K562 (cell line): ENCODE measurements around the gene KIF26A. TPM values are rescaled to one million over a fixed set of nuclear protein-coding genes. Genes with fewer than 3 reads are reported as not detected.

Source experiments
- ATAC-seq: fragments of 200-7000 bp; cut with Tn5 transposase; 3 replicates; pipeline ENCODE4 v1.9.1; 2020; ENCODE audit warnings: moderate library complexity
- BruUV-seq: library from RNA; stranded (reverse); fragments of 400-500 nt; replicated peaks from 2 replicates; lab custom pipeline; 2021; lab: Mats Ljungman, UMichigan
- CTCF ChIA-PET: fragments of 300-600 bp; formaldehyde crosslinking; extraction: SDS; loops from one replicate; lab custom pipeline; 2021; ENCODE audit warnings: low intra/inter-chr PET ratio; lab: Yijun Ruan, JAX
- POLR2A ChIA-PET: fragments of 300-600, 350-650 bp; sonication (Branson Sonifier 250); formaldehyde crosslinking; extraction: SDS; loops from one replicate; lab custom pipeline; 2021; ENCODE audit warnings: antibody characterized with exemption, inconsistent platforms; lab: Yijun Ruan, JAX
- DNase-seq, 4 experiments: peaks; one replicate each; pipeline versions ENCODE4 v3.0.0 to v3.0.0-alpha.2; 2011 to 2018; ENCODE audit warnings: low spot score in 3 of 4, mixed read lengths in 3 of 4; ENCODE audit errors: extremely low read depth in 1 of 4
- FAIRE-seq: peaks from 2 replicates; lab custom pipeline; 2011; peaks lifted over from hg19 to GRCh38; lab: Jason Lieb, UNC
- H2AFZ ChIP-seq: 2 replicates; pipeline ENCODE4 v1.6.0; 2011; ENCODE audit warnings: low read depth, low read length, control low read depth, inconsistent platforms
- H3K27ac ChIP-seq: fragments of 200-600 bp; 3 replicates; pipeline ENCODE4 v1.8.0; 2011; ENCODE audit warnings: low read depth, mild to moderate bottlenecking, control low read depth, inconsistent platforms, low read length, moderate library complexity, mixed read lengths; ENCODE audit errors: extremely low read depth
- H3K27me3 ChIP-seq, 2 experiments: fragments of 300-600 bp in 1 of 2; 2 replicates in 1 of 2; 3 replicates in 1 of 2; pipeline versions ENCODE4 v1.6.0 to v1.8.0; 2011; ENCODE audit warnings: inconsistent platforms in 2 of 2, low read length in 2 of 2, mild to moderate bottlenecking in 1 of 2, mixed read lengths in 1 of 2, moderate library complexity in 1 of 2; ENCODE audit not compliant: control insufficient read depth in 2 of 2, insufficient read depth in 2 of 2
- H3K36me3 ChIP-seq: fragments of 300-600 bp; 3 replicates; pipeline ENCODE4 v1.8.0; 2011; ENCODE audit warnings: mild to moderate bottlenecking, low read length, inconsistent platforms; ENCODE audit not compliant: control insufficient read depth, insufficient read depth
- H3K4me1 ChIP-seq, 2 experiments: fragments of 200-600 bp in 1 of 2; replicated peaks in 1 of 2; 2 replicates in 1 of 2; 3 replicates in 1 of 2; pipeline versions ENCODE4 v1.5.1 to v1.8.0; 2011; ENCODE audit warnings: inconsistent platforms in 2 of 2, low read length in 2 of 2, mild to moderate bottlenecking in 1 of 2, mixed read lengths in 1 of 2, moderate library complexity in 1 of 2; ENCODE audit not compliant: control insufficient read depth in 2 of 2, insufficient read depth in 2 of 2
- H3K4me2 ChIP-seq: 2 replicates; pipeline ENCODE4 v1.6.1; 2011; ENCODE audit warnings: low read length, control low read depth, inconsistent platforms, mixed read lengths; ENCODE audit not compliant: insufficient read depth
- H3K4me3 ChIP-seq: fragments of 200-600 bp; sonication (generic), shearing (Covaris generic); 2 replicates; pipeline ENCODE4 v1.5.1; 2016; ENCODE audit warnings: control low read depth, inconsistent platforms
- H3K79me2 ChIP-seq: fragments of 200-600 bp; 3 replicates; pipeline ENCODE4 v1.8.0; 2011; ENCODE audit warnings: low read length, inconsistent platforms; ENCODE audit not compliant: control insufficient read depth, insufficient read depth
- H3K9ac ChIP-seq, 2 experiments: 2 replicates each; pipeline versions ENCODE4 v1.6.0 to v1.6.1; 2011; ENCODE audit warnings: low read depth in 2 of 2, low read length in 2 of 2, control low read depth in 1 of 2, inconsistent platforms in 1 of 2, mild to moderate bottlenecking in 1 of 2, mixed read lengths in 1 of 2; ENCODE audit not compliant: insufficient read depth in 1 of 2
- H3K9me1 ChIP-seq: one replicate; pipeline ENCODE4 v1.6.0; 2011; ENCODE audit warnings: inconsistent platforms, mild to moderate bottlenecking, low read length, moderate library complexity; ENCODE audit not compliant: control insufficient read depth, insufficient read depth
- H3K9me3 ChIP-seq: replicated peaks from 2 replicates; pipeline ENCODE4 v1.5.1; 2011; ENCODE audit warnings: low read depth, low read length, inconsistent platforms; ENCODE audit not compliant: control insufficient read depth, insufficient read depth
- H4K20me1 ChIP-seq: replicated peaks from 2 replicates; pipeline ENCODE4 v1.6.1; 2011; ENCODE audit warnings: low read length, inconsistent platforms, mixed read lengths; ENCODE audit not compliant: control insufficient read depth, insufficient read depth
- FOSL1 ChIP-seq: fragments of 200-800 bp; sonication (Bioruptor generic); conservative IDR thresholded peaks from 2 replicates; pipeline ENCODE4 v1.6.1; 2016; ENCODE audit warnings: missing genetic modification characterization, missing compliant biosample characterization
- MAFK ChIP-seq: IDR thresholded peaks from 2 replicates; pipeline ENCODE4 v1.6.1; 2011; ENCODE audit warnings: low read length, improper control_type of control experiment
- NUFIP1 ChIP-seq: fragments of 450-650 bp; IDR thresholded peaks from 2 replicates; pipeline ENCODE4 v1.6.1; 2018; ENCODE audit not compliant: partially characterized antibody
- RAD51 ChIP-seq: fragments of 450-650 bp; IDR thresholded peaks from 2 replicates; pipeline ENCODE4 v1.7.1; 2016; ENCODE audit warnings: low read depth, mild to moderate bottlenecking, borderline replicate concordance
- SOX6 ChIP-seq: fragments of 450-650 bp; IDR thresholded peaks from 2 replicates; pipeline ENCODE4 v1.6.1; 2014; ENCODE audit warnings: mild to moderate bottlenecking
- STAT5A ChIP-seq: IDR thresholded peaks from 2 replicates; pipeline ENCODE4 v1.6.1; 2012; ENCODE audit warnings: low read length, inconsistent platforms, borderline replicate concordance
- WHSC1 ChIP-seq: IDR thresholded peaks from one replicate; pipeline ENCODE4 v1.6.1; 2012; ENCODE audit warnings: low read length, control low read depth, inconsistent platforms
- ZNF143 ChIP-seq: sonication (generic); formaldehyde crosslinking; IDR thresholded peaks from 2 replicates; pipeline ENCODE4 v1.9.0; 2022; ENCODE audit warnings: mild to moderate bottlenecking, missing genetic modification reagents
- WGBS: fragments of 100-300 bp; shearing (Covaris generic); methylation state at CpG from one replicate; pipeline ENCODE4 v1.1.6; 2016; ENCODE audit warnings: low coverage, mixed read lengths; ENCODE audit not compliant: insufficient coverage; ENCODE audit errors: missing lambda C conversion rate; 5-methylcytosine and 5-hydroxymethylcytosine counted together
- in situ Hi-C: fragments of 300-500 bp; cut with MboI; formaldehyde crosslinking; loops from 4 replicates; pipeline ENCODE4 v1.15.0; 2018; ENCODE audit warnings: inconsistent platforms, mixed read lengths
- intact Hi-C: fragments of 100-400 bp; cut with micrococcal nuclease; formaldehyde crosslinking; loops from 2 replicates; pipeline ENCODE4 v1.14.2; 2022
- polyA plus RNA-seq, 8 experiments: library from polyadenylated mRNA; depleted of rRNA in 4 of 8; stranded (reverse) in 5 of 8; unstranded in 3 of 8; fragments of >200 nt; fragmentation: Nextera tagmentation in 2 of 8; fragmentation: Illumina TruSeq in 1 of 8; extraction: Ambion mirVana in 2 of 8; extraction: Trizol in 1 of 8; gene quantifications; 2 replicates each; pipeline versions ENCODE4 v1.2.1 to v1.2.3, GENCODE V29; 2011 to 2014; ENCODE audit warnings: inconsistent platforms in 1 of 8, missing spikeins in 1 of 8
- total RNA-seq, 7 experiments: library from RNA; depleted of rRNA in 6 of 7; stranded (reverse); fragments of >200 nt in 6 of 7; fragmentation: Illumina TruSeq in 2 of 7; extraction: Trizol in 2 of 7; gene quantifications; 2 replicates each; pipeline versions ENCODE4 v1.2.1 to v1.2.3, GENCODE V29; 2011 to 2021; ENCODE audit warnings: low replicate concordance in 1 of 7
- TF ChIP-seq, protein P1 (sequence below), 2 experiments: fragments of 200-800 bp in 1 of 2; sonication (Bioruptor generic) in 1 of 2; sonication (generic) in 1 of 2; formaldehyde crosslinking in 1 of 2; IDR thresholded peaks in 1 of 2; conservative IDR thresholded peaks in 1 of 2; 2 replicates each; pipeline versions ENCODE4 v1.5.0 to v1.6.1; 2016 to 2020; ENCODE audit warnings: missing compliant biosample characterization in 1 of 2, missing genetic modification characterization in 1 of 2, missing genetic modification reagents in 1 of 2
- TF ChIP-seq, protein P2 (sequence below): sonication (generic); formaldehyde crosslinking; IDR thresholded peaks from 2 replicates; pipeline ENCODE4 v1.8.0; 2022; ENCODE audit warnings: mild to moderate bottlenecking, low read depth, missing genetic modification reagents
- TF ChIP-seq, protein P3 (sequence below): sonication (generic); formaldehyde crosslinking; IDR thresholded peaks from 2 replicates; pipeline ENCODE4 v1.8.1; 2023; ENCODE audit warnings: mild to moderate bottlenecking, missing genetic modification reagents
- TF ChIP-seq, protein P4 (sequence below): fragments of 250-450 bp; sonication (Bioruptor Pico); IDR thresholded peaks from 2 replicates; pipeline ENCODE4 v1.5.0; 2020; ENCODE audit warnings: mild to moderate bottlenecking

The KIF26A gene
- total and polyA plus RNA-seq, 9 of the 15 experiments (the other 6 are each of a cell fraction or from before 2014, with no cell fraction given) = 0.04 TPM; not detected in 8

DNA sequence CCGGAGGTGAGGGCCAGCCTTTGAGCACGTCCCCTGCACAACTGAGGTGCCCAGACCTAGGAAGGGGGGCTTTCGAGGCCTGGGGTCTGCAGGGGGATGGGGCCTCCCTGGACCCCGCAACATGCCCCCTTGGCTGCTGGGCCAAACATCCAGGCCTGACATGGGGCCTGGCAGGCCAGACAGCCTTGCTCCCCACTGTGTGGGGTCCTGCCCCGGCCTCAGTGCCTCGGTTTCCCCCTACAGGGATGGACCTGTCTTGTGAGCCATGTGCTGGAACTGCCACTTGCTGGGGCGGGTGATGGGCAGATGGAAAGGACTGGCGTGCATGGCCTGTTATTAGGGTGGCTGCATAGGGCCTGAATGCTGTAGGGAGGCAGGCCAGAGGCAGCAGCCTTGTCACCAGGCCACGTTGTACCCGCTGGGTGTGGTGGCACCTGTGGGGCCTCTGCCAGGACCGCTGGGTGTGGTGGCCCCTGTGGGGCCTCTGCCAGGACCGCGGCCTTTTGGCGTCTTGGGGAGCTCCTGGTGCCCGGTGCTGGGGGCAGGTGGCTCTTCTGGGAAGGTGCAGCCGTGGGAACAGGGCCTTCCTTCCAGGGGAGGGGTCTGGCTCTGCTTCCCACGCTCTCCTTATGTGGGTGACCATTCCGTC, 32.4 kb upstream of the KIF26A start (continued):
- TF ChIP-seq, protein P1, sequence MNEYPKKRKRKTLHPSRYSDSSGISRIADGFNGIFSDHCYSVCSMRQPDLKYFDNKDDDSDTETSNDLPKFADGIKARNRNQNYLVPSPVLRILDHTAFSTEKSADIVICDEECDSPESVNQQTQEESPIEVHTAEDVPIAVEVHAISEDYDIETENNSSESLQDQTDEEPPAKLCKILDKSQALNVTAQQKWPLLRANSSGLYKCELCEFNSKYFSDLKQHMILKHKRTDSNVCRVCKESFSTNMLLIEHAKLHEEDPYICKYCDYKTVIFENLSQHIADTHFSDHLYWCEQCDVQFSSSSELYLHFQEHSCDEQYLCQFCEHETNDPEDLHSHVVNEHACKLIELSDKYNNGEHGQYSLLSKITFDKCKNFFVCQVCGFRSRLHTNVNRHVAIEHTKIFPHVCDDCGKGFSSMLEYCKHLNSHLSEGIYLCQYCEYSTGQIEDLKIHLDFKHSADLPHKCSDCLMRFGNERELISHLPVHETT (CRISPR knock-in tag; conservative IDR thresholded peaks at IDR 0.05 in 1 of 2, IDR thresholded peaks at IDR 0.05 in 1 of 2) = no peak
- no peak for TF ChIP-seq FOSL1
- TF ChIP-seq, all 486 proteins: peak for 0

DNA sequence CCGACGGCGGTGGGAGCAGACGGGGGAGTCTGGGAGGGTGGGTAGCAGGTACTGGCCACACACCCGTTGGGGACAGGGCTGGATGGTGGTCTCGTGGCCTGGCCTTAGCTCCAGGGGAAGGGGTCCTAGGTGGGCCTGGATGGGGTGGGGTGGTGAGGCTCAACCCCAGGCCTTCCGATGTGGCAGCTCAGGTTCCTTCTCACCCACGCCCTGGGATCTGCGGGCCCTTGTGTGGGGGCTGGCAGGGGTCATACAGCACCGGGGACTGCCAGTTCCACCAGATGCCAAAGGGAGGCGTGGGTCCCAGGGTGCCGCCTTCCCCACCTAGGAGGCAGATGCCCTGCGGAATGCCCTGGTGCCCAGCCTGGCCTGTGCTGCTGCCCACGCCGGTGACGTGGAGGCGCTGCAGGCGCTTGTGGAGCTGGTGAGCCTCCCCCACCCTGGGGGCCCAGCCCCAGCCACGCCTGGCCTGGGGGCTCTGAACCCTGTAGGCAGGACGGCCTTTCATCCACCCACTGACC, 31.9 kb upstream of the KIF26A start:
- DNase-seq (no peak), FAIRE-seq (no peak), ATAC-seq (no peak)
- POLR2A ChIA-PET = interaction anchor here (0.7 kb wide), 1 partner anchor 58 kb away, joined by 3 read pairs; no protein-coding TSS in a partner anchor
- no peaks in the 10 kb centered on the region for H3K36me3 ChIP-seq
- H2AFZ ChIP-seq = no peak overlapping the region
- no peak overlapping the region for H3K4me2 ChIP-seq
- TF ChIP-seq MAFK (no peak), NUFIP1 (no peak), ZNF143 (no peak), WHSC1 (no peak), STAT5A (no peak), SOX6 (no peak), RAD51 (no peak)
- TF ChIP-seq, protein P2, sequence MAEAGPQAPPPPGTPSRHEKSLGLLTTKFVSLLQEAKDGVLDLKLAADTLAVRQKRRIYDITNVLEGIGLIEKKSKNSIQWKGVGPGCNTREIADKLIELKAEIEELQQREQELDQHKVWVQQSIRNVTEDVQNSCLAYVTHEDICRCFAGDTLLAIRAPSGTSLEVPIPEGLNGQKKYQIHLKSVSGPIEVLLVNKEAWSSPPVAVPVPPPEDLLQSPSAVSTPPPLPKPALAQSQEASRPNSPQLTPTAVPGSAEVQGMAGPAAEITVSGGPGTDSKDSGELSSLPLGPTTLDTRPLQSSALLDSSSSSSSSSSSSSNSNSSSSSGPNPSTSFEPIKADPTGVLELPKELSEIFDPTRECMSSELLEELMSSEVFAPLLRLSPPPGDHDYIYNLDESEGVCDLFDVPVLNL = no peak
- TF ChIP-seq, protein P3, sequence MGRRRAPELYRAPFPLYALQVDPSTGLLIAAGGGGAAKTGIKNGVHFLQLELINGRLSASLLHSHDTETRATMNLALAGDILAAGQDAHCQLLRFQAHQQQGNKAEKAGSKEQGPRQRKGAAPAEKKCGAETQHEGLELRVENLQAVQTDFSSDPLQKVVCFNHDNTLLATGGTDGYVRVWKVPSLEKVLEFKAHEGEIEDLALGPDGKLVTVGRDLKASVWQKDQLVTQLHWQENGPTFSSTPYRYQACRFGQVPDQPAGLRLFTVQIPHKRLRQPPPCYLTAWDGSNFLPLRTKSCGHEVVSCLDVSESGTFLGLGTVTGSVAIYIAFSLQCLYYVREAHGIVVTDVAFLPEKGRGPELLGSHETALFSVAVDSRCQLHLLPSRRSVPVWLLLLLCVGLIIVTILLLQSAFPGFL = no peak
- TF ChIP-seq, protein P4, sequence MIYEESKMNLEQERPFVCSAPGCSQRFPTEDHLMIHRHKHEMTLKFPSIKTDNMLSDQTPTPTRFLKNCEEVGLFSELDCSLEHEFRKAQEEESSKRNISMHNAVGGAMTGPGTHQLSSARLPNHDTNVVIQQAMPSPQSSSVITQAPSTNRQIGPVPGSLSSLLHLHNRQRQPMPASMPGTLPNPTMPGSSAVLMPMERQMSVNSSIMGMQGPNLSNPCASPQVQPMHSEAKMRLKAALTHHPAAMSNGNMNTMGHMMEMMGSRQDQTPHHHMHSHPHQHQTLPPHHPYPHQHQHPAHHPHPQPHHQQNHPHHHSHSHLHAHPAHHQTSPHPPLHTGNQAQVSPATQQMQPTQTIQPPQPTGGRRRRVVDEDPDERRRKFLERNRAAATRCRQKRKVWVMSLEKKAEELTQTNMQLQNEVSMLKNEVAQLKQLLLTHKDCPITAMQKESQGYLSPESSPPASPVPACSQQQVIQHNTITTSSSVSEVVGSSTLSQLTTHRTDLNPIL = no peak
- H3K9me1 ChIP-seq = no peaks in the 10 kb centered on the region
- peaks cover 0 to 19% of the 10 kb centered on the region in 2 experiments; a peak in 2 of 5 replicates for H3K4me1 ChIP-seq
- H3K27me3 ChIP-seq = peaks cover 0 to 25% of the 10 kb centered on the region in 2 experiments; a peak in 1 of 5 replicates
- H3K9me3 ChIP-seq = no peaks in the 10 kb centered on the region
- in situ Hi-C loops (no loop called here), intact Hi-C loops (no loop called here)
- H3K79me2 ChIP-seq = no peaks in the 10 kb centered on the region
- H3K4me3 ChIP-seq = no peak overlapping the region
- BruUV-seq = no TSS peak
- no peak overlapping the region for H3K9ac ChIP-seq
- no peak overlapping the region for H3K27ac ChIP-seq
- WGBS = no CpG with 5 or more reads among the region's 20 CpGs
- H4K20me1 ChIP-seq = no peaks in the 10 kb centered on the region
- CTCF ChIA-PET = no interaction called here
